Stimulated activated CD8-positive, alpha-beta memory T cell treated with anti-CD3 and anti-CD28 coated beads, Interleukin-2, amount 100 ng/mL, for 1 hour (primary cell): ENCODE measurements around the gene ADK.
"Not testable (repeated sequence)": the region's sequence is repeated elsewhere in the genome, so short reads cannot be mapped to it uniquely, and the experiment has no call there.

Experiments
- DNase-seq, 2 donors: peaks; one replicate each; pipeline ENCODE4 v3.0.0-alpha.2; 2020; ENCODE audit warnings: low read depth in 2 of 2

The ADK gene

DNA sequence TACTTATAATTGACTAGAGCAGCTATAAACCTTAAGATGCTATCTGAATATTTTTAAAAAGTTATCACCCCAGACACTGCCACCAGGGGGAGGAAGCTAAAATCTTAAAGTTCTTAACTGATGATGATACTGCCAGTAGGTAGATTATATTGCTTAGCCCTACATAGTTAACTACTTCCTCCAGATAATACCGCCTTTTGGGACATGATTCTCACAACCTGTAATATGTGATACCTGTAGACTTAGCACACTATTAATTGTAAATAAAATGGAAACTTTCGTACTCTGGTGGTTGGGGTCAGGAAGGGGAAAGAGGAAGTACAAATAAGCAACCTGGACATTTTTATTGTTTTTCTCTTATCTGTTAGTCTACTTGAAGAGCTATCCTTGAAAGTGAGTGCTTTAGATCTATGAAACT lies 268.9 kb downstream of the ADK start:
- DNase-seq: no peak

- no peak for DNase-seq
These were observed 273.5 kb downstream of the ADK start for GRCh38 chr10:74424565-74424964.

DNA sequence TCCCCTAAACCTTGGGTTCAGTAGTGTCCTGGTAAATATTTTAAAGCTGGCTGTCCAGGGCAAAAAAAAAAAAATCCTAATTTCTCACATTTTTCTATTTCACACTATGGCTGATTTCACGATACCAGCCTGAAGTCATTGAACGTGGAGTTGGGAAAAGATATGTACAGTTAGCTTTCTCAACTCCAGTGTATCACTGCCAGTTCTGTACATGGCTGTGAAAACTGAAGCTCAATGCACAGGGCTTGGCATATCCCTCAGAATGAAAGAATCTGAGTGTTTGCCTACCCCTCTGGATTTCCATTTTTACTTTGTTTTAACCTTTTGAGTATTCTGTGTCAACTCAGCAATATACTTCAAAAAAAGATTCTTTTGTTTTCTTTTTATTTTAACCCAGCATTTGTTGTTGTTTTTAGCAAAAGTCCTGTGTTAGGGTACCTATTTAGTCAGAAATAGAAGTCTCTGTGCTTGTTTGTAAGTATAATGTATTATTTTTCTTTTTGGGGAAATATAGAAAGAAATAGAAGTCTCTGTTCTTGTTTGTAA lies 274.5 kb downstream of the ADK start:
- DNase-seq: no peak

DNA sequence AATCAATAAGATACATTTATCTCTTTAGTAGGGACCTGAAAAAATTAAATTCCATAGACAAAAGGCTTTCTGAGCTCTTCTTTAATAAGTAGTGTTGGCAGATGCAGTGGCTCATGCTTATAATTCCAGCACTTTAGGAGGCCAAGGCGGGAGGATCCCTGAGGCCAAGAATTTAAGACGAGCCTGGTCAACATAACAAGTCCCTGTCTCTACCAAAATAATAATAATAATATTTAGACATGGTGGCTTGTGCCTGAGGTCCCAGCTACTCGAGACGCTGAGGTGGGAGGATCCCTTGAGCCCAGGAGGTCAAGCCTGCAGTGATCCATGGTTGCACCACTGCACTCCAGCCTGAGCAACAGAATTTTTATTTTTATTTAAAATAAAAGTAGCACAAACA lies 280.8 kb downstream of the ADK start:
- no peak for DNase-seq

DNA sequence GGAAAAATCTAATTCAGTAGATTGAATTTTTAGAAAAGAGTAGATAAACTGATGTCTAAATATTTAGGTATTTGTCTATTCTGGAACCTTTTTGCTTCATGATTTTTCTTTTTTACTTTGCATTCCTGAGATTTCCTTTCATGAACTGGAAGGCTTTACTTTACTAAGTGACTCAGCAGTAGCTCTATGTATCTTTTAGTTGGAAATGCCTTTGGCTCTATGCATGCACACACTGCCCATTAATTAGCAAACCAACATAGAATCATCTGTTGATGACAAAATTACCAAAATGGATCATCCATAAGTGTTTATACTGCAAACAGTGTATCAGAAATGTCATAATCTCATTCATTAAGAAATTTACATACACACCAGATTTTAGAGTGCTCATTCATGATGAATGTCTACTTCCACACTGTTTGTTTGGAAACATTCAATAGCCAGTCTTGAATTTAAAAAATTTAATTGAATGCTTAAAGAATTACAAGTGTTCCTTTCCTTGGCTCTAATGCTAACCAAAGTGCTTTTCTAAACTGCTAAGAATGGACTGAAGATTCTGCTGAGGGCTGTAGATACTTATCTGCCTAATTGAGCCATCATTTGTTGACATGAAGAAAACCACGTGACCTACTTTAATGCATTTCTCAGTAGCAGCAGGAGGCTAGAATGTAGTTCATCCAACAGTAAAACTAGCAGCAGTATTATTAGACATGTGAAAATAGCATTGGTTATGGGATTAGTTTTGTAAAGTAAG lies 282.0 kb downstream of the ADK start:
- DNase-seq: no peak

DNA sequence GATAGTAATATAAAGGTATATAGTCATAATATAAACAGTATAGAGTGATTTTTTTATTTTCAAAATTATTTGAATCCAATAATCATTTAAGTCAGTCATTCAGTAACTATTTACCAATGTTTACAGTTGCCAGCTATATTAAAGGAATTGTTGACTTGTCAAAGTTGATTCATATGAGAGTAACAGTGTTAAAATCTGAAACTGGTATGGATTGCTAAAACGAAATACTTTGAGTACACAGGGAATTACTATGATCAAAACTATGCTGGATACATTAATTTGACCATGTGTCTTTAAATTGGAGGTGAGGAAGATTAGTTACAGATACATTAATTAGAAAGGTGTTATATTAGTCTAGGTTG lies 282.6 kb downstream of the ADK start:
- DNase-seq: no peak

DNA sequence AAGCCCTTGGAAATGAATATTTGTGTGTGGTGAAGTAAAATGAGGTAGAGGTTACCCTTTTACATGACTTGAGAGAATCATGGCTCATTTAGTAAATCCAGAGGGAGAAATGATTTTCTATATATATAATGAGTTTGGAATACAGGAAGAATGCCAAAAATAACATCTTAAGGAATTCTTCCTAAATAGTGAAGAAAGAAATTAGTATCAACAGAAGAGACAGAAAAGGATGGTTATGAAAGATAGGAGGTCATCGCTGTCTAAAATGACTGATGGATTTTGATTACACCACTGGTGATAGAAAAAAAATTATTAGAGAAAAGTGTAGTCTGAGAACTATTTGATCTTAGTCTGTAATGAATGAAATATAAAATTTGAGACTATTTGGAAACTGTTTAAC lies 283.0 kb downstream of the ADK start:
- no peak for DNase-seq

DNA sequence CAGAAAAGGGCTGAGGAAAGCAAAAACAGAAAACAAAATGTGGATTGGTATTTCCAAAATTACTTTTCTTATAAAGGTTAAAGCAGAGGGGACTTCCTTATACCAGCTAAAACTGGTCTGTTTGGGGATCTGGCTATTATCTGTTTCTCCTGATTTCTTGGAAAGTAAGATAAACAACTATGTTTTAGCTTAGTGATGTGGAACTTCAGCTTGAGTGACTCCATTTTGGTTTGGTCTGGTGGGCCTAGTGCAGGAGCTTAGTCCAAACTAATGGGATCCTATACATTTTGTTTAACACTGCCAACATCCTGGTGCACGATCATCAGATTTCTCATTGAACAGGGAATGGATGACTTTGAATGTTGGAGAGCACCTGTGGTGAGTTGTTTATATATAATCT lies 283.5 kb downstream of the ADK start:
- no peak for DNase-seq

GRCh38 chr10:74436523-74437170 lies 285.6 kb downstream of the ADK start:
- no peak for DNase-seq

GRCh38 chr10:74437822-74438221 lies 286.8 kb downstream of the ADK start:
- DNase-seq: no peak

GRCh38 chr10:74439213-74439612 lies 288.2 kb downstream of the ADK start:
- no peak for DNase-seq

- no peak for DNase-seq
These were observed 294.5 kb downstream of the ADK start for GRCh38 chr10:74445493-74445892.

- no peak for DNase-seq
These were observed 299.6 kb downstream of the ADK start for GRCh38 chr10:74450602-74451001.

DNA sequence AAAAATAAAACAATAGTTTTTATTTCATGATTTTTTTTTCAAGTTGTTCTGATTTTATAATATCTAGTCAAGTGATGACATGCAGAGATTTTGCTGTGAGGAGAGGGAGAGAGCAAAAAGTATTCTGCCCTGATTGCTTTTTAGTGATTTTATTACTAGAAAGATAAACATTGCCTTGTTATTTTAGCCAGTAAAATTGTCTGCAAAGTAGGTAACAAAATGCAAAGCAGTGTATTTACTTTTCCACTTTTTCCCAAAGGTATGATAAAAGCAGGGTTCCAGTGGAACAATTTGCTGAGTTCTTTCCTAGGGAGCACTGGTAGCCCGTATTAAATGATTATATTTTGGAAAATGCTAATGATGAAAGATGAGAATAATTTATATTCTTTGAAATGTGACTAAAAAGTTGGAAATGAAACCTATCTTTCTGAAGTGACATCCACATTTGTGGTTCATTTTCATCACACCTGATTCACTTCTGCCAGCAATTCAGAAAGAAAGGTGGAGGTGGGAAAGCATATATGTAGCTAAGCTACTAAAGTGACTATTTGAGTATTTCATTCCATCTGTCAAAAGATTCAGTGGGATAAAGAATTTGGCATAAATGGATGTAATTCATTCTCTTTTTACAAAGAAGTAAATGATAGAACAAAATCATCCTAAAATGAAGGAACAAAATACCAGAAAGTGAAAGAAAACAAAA lies 300.3 kb downstream of the ADK start:
- no peak for DNase-seq

GRCh38 chr10:74453169-74453568 lies 302.1 kb downstream of the ADK start:
- no peak for DNase-seq

GRCh38 chr10:74457478-74457877 lies 306.5 kb downstream of the ADK start:
- not testable (repeated sequence) for DNase-seq

- DNase-seq: no peak
These were observed 309.8 kb downstream of the ADK start for GRCh38 chr10:74460812-74461211.

DNA sequence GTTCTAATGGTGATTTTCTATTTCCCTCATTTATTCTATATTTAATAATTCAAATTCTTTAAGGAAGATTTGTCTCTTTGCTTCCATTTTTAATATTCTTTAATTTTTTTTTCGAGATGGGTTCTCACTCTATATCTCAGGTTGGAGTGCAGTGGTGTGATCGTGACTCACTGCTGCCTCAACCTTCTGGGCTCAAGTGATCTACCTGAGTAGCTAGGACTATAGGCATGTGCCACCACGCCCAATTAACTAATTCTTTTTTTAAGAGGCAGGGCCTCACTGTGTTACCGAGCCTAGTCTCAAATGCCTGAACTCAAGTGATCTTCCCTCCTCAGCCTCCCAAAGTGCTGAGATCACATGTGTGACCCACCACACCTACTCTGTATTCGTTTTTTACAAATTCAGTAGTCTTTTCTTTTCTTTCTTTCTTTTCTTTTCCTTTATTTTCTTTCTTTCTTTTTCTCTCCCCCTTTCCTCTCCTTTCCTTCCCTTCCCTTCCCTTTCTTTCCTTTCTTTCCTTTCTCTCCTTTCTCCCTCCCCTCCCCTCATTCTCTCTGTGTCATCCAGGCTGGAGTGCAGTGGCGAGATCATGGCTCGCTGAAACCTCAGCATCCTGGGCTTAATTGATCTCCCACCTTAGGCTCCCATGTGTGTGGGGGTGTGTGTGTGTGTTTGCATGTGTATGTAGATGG lies 323.1 kb downstream of the ADK start:
- DNase-seq: no peak

- not testable (repeated sequence) for DNase-seq
These were observed 325.2 kb downstream of the ADK start for GRCh38 chr10:74476162-74476706.

- DNase-seq: no peak
These were observed 329.8 kb downstream of the ADK start for GRCh38 chr10:74480778-74481177.

- no peak for DNase-seq
These were observed 332.3 kb downstream of the ADK start for GRCh38 chr10:74483356-74483755.

DNA sequence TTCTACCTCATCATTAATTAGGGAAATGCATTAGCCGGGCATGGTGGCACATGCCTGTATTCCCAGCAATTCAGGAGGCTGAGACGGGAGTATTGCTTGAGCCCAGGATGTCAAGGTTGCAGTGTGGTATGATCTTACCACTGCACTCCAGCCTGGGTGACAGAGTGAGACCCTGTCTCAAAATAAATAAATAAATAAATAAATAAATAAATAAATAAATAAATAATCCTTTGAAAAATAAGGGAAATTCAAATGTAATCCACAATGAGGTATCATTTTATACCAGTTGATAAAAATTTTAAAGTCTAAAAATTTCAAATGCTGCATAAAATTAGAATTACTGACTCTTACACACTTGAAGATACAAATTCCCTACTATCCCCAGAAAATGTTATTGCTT lies 334.3 kb downstream of the ADK start:
- DNase-seq: no peak
